ENCODE measurements around the gene SHFL.

Gene SHFL

DNA sequence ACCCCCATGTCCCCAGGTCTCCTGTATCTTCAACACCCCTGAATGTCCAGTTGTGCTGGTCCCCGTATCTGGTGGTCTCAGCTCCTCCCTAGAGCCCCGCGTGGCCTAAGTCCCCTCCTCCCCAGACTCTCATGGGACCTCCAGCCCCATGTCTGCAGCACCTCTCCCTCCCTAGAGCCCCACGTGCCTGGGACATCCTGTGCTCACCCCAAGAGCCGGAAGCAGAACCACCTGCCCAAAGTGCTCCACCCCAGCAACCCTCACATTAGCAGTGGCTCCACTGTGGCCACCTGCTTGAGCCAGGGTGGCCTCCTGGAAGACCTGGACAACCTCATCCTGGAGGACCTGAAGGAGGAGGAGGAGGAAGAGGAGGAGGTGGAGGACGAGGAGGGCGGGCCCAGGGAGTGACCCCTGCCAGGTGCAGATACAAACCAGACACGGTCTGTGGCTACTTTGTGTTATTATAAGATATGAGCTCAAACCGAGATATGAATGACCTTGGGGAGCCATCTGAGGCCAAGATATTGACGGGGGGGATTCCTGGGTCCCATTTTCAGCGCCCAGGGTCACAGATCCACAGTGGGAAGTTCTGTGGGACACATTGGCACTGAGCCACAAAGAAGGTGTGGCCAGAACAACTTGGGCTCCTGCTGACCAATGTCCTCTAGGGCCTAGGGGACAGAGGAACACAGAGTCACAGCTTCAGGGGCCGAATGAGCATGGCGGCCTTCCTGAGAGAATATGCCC is 6.0 kb downstream of the SHFL start:
- in situ Hi-C loops (cut with MboI; ENCODE audit: low sequenced_read_pairs, unreplicated experiment): no loop called here
- TF ChIP-seq, protein P1, sequence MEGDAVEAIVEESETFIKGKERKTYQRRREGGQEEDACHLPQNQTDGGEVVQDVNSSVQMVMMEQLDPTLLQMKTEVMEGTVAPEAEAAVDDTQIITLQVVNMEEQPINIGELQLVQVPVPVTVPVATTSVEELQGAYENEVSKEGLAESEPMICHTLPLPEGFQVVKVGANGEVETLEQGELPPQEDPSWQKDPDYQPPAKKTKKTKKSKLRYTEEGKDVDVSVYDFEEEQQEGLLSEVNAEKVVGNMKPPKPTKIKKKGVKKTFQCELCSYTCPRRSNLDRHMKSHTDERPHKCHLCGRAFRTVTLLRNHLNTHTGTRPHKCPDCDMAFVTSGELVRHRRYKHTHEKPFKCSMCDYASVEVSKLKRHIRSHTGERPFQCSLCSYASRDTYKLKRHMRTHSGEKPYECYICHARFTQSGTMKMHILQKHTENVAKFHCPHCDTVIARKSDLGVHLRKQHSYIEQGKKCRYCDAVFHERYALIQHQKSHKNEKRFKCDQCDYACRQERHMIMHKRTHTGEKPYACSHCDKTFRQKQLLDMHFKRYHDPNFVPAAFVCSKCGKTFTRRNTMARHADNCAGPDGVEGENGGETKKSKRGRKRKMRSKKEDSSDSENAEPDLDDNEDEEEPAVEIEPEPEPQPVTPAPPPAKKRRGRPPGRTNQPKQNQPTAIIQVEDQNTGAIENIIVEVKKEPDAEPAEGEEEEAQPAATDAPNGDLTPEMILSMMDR (IDR thresholded peaks at IDR 0.05; ENCODE audit: borderline replicate concordance, control extremely low read depth, extremely low read depth, insufficient read depth, missing control alignments): no peak
- DNase-seq (ENCODE audit: low spot score): no peak

DNA sequence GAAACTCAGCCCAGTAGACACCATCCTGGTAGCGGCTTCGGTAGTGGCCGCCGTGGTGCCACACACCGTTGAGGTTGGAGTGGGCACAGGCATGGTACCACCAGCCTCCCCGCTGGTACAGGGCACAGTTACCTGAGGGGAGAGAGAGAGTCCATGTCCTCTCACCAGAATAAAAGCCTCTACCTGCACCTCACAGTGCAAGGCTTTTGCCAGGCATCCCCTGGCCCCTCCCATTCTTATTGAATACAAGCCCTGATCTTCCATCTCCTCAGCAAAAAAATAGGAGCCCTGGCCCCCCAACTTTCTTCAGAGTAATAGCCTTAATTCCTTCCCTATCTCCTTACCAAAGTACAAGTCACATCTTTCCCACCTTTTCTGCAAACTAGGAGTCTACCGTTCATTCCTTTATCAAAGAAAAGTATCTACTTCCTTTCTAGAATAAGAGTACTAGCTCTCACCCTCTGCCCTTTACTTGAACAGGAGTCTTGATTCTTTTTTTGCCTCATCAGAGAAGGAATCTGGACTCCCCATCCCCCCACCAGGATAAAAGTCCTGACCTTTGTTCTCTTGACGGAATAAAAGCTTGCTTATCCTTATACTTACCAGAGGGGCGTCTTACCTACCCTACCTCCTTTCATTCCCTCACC is 6.7 kb downstream of the SHFL start:
- DNase-seq (ENCODE audit: low spot score): no peak
- TF ChIP-seq, protein P1 (IDR thresholded peaks at IDR 0.05; ENCODE audit: borderline replicate concordance, control extremely low read depth, extremely low read depth, insufficient read depth, missing control alignments): no peak
- in situ Hi-C loops (cut with MboI; ENCODE audit: low sequenced_read_pairs, unreplicated experiment): no loop called here

DNA sequence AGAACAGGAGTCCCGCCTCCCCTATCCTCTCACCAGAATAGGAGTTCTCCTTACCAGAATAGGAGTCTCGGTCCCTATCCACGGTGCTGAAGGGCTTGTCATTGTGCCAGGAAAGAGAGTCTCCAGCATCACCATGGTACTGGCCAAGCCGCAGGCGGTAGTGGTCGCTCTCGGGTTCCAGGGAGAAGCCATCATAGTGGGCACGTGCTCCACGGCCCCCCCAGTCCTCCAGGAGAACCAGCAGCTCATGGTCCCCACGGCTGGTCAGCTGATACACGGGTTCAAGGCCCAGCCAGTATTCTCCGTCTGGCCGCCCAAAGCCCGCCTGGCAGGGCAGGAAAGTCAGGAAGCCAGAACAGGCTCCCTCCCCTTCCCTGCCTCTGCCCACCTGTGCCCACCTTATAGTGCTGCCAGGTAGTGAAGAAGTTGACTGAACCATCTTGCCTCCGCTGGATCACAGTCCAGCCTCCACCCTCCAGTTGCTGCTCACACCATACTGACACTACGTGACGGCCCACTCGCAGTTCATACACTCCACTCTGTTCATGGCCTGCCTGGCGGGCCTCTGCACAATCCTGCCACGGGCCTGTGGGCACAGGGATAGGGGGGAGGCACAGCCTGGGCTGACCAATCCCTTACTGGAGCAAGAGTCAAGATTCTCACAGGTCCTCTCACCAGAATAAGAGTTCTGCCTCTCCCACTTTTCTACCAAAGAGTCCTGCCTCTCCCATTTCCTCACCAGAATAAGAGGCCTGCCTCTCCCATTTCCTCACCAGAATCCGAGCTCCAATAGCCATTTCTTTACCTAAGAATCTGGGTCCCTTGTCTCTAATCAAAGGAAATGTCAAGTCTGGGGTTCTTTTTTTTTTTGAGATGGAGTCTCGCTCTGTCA is 7.4 kb downstream of the SHFL start:
- in situ Hi-C loops (cut with MboI; ENCODE audit: low sequenced_read_pairs, unreplicated experiment): no loop called here
- no peak for DNase-seq (ENCODE audit: low spot score)
- TF ChIP-seq, protein P1 (IDR thresholded peaks at IDR 0.05; ENCODE audit: borderline replicate concordance, control extremely low read depth, extremely low read depth, insufficient read depth, missing control alignments): no peak

DNA sequence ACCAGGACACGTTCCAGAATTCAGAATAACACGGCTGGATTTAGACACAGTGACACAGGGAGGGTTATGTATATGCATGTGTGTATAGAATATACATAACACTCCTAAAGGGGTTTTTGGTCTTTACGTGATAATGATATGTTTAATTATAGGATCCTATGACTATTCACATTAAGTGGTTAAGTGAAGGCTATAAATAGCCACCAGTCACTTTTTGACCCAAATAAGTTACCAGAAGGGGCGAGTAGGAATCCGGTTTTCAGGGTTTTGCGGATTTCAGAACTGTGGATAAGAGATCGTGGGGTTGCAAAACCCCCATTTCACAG is 9.5 kb downstream of the SHFL start:
- TF ChIP-seq, protein P1 (IDR thresholded peaks at IDR 0.05; ENCODE audit: borderline replicate concordance, control extremely low read depth, extremely low read depth, insufficient read depth, missing control alignments): no peak
- in situ Hi-C loops (cut with MboI; ENCODE audit: low sequenced_read_pairs, unreplicated experiment): no loop called here
- no peak for DNase-seq (ENCODE audit: low spot score)

DNA sequence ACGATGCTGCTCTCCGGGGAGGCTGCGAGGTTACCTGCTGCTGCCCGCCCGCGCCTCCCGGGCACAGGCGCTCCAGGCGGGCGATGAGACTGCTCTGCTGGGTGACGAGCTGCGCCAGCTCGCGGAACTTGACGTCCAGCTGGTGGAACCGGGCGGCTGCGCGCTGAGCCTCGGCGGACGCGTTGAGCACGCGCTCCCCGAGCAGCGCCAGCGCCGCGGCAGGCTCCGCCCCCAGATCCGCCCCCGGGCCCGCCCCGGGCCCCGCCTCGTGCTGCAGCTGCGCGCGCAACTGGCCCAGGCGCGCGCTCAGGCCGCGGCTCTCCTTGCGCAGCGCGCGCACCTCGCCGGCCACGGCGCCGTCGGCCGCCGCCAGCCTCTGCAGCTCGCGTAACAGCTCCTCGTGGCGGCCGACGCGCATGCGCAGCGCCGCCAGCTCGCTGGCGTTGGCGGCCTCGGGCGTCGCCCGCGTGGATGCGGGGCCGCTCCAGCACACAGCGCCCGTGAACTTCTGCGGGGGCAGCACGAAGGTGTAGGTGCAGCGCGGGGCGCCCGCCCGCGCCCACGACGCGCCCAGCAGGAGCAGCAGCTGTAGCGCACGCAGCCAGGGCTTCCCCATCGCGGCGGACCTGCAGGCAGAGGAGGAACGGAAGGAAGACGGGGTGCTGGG is 10.0 kb downstream of the SHFL start:
- DNase-seq (ENCODE audit: low spot score): peak; percentile 96
- TF ChIP-seq, protein P1 (IDR thresholded peaks at IDR 0.05; ENCODE audit: borderline replicate concordance, control extremely low read depth, extremely low read depth, insufficient read depth, missing control alignments): no peak
- in situ Hi-C loops (cut with MboI; ENCODE audit: low sequenced_read_pairs, unreplicated experiment): no loop called here

DNA sequence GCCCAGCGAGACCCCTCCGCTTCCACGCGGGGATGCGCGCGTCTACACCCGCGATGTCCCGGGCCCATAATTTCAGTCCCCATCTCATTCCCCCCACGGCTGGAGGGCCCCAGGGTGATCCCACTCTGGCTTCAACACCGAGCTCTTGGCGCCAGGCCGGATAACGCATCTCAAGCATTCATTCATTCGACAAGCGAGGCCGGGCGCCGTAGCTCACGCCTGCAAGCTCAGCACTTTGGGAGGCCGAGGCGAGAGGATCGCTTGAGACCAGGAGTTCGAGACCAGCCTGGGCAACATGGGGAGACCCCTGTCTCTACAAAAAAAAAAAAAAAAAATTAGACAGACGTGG is 10.5 kb downstream of the SHFL start:
- in situ Hi-C loops (cut with MboI; ENCODE audit: low sequenced_read_pairs, unreplicated experiment): no loop called here
- DNase-seq (ENCODE audit: low spot score): no peak
- TF ChIP-seq, protein P1 (IDR thresholded peaks at IDR 0.05; ENCODE audit: borderline replicate concordance, control extremely low read depth, extremely low read depth, insufficient read depth, missing control alignments): no peak

Measured in GM13976 (cell line).